ENCODE data around the gene NTM.

DNA sequence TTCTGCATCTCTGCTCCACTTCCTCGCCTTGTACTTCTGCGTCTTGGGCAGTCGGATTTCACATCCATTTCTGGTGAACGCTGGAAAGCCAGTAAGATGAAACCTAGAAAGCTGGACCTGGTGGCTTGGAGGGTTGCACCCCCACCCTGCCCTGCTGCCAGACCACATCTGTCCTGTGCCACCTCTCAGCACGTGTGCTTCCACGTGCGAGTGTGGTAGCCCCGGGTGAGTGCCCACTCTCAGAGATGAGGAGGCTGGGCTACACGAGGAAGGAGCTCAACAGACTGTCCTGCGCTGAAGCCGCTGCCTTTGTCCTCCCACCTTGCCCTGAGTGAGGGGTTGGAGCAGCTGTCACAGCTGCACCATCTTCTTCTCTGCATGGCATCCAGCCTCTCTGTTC, 77.5 kb downstream of the NTM start:
- TF ChIP-seq, protein P1, sequence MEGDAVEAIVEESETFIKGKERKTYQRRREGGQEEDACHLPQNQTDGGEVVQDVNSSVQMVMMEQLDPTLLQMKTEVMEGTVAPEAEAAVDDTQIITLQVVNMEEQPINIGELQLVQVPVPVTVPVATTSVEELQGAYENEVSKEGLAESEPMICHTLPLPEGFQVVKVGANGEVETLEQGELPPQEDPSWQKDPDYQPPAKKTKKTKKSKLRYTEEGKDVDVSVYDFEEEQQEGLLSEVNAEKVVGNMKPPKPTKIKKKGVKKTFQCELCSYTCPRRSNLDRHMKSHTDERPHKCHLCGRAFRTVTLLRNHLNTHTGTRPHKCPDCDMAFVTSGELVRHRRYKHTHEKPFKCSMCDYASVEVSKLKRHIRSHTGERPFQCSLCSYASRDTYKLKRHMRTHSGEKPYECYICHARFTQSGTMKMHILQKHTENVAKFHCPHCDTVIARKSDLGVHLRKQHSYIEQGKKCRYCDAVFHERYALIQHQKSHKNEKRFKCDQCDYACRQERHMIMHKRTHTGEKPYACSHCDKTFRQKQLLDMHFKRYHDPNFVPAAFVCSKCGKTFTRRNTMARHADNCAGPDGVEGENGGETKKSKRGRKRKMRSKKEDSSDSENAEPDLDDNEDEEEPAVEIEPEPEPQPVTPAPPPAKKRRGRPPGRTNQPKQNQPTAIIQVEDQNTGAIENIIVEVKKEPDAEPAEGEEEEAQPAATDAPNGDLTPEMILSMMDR (IDR thresholded peaks at IDR 0.05), result no peak
- no peak for TF ChIP-seq POLR2A (IDR thresholded peaks at IDR 0.05)
